Tongue (tissue), 2 donors: ENCODE results near the gene CT45A5. TPM values are rescaled to one million over a fixed set of nuclear protein-coding genes. Genes with fewer than 3 reads are reported as not detected.
"Not testable (repeated sequence)": the region's sequence is repeated elsewhere in the genome, so short reads cannot be mapped to it uniquely, and the experiment has no call there.

Experiments used
- DNase-seq: peaks from one replicate; pipeline ENCODE4 v3.0.0-alpha.2; 2015
- total RNA-seq: library from RNA; depleted of rRNA; stranded (reverse); fragments of >200 nt; gene quantifications from one replicate; pipeline ENCODE4 v1.2.3, GENCODE V29; 2014

Gene CT45A5
- total RNA-seq: not detected

DNA sequence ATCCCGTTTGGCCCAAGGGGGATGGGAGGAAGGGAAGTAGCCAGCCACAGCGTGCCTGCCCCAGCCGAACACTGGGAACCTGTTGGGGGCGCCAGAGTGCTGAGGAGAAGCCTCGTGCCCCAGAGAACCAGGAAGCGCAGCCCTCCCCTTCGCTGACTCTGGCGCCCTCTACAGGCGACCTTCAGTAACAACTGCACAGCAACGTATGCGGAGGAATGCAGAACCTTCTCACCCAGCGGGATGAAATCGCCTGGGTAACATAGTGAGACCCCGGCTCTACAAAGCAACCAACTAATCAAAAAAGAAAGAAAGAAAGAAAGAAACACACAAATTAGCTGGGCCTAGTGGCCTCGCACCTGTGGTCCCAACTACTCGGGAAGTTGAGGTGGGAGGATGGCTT is at the start of gene CT45A5:
Gene CT45A5, minus strand, starts transcription at position 101 of the 400 bp plus-strand sequence. CDS start 3,774 bp downstream, outside the sequence.
- not testable (repeated sequence) for DNase-seq

- not testable (repeated sequence) for DNase-seq
These were observed 34.6 kb upstream of the CT45A5 start, which contains the start of gene CT45A2 for GRCh38 chrX:135819912-135820311. CT45A2 (minus strand) TSS chrX:135820012; CDS start chrX:135816265, 3,747 bp downstream.

GRCh38 chrX:135802687-135803086 is 17.4 kb upstream of the CT45A5 start, which contains the start of gene CT45A6:
CT45A6 (minus strand) TSS chrX:135802787; CDS start chrX:135798993, 3,794 bp downstream.
- not testable (repeated sequence) for DNase-seq

DNA sequence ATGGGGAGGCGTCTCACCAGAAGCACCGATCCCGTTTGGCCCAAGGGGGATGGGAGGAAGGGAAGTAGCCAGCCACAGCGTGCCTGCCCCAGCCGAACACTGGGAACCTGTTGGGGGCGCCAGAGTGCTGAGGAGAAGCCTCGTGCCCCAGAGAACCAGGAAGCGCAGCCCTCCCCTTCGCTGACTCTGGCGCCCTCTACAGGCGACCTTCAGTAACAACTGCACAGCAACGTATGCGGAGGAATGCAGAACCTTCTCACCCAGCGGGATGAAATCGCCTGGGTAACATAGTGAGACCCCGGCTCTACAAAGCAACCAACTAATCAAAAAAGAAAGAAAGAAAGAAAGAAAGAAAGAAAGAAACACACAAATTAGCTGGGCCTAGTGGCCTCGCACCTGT is 17.2 kb downstream of the CT45A5 start, which contains the start of gene CT45A3:
Gene CT45A3, minus strand, starts transcription at position 101 of the 400 bp plus-strand sequence. CDS start 3,747 bp downstream, outside the sequence.
- not testable (repeated sequence) for DNase-seq

- not testable (repeated sequence) for DNase-seq
These were observed 40.6 kb downstream of the CT45A5 start for GRCh38 chrX:135744739-135745138.

GRCh38 chrX:135741192-135741715 is 44.0 kb downstream of the CT45A5 start:
- no peak for DNase-seq

DNA sequence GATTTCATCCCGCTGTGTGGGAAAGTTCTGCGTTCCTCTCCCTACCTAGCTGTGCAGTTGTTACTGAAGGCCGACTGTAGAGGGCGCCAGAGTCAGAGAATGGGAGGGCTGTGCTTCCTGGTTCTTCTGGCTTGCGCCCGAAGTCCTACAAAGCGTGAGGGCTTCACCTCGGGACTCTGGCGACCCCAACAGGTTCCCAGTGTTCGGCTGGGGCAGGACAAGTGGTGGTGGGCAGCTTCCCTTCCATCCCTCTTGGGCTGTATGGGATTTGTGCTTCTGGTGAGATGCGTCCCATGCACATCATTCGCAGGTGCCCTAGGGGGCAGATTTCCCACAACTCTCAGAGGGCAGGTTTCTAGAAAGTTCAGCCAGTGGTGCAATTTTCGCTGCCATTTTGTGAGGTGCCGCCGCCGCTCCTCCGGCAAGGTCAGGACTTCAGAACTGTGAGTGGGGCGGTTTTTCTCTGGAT is 44.6 kb downstream of the CT45A5 start:
- DNase-seq: peak; percentile 20

DNA sequence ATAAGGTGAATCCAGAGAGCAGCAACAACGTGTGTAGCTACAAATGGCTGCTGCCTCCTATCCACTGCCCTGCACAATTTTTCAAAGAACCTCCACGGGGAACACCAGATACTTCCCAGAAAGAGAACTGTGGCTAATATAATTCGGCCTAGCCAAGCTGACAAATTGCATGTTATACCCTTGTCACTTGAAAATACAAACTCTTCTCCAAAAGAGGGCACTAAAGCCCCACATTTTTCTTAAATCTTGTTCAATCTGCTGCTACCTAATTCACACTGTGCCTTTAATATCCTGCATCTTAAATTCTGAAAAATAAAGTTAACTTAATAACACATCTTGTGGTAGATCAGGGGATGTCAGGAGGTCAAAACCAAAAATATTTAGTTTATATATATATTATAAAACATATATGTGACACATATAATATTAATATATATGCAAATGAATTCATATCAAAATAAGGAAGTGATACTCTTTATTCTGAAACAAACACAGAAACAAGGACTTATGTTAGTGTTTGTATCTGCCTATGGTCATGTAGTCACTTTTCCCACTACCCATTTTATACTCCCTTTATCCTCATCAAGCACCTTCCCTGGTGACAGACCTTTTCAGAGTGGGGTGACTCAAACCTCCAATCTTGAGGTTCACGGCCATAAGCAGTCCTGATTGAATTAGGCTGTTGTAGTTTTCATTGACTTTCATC is 47.8 kb downstream of the CT45A5 start:
- DNase-seq: peak; percentile 15

- peak; percentile 1 for DNase-seq
These were observed 50.6 kb downstream of the CT45A5 start for GRCh38 chrX:135734666-135735065.

Other genes starting within 250 kb of the CT45A5 start
- not detected for gene CT45A1, start 71.9 kb downstream of the CT45A5 start, total RNA-seq
- gene CT45A3, start 17.3 kb downstream of the CT45A5 start, total RNA-seq: not detected
- not detected for gene CT45A6, start 17.3 kb upstream of the CT45A5 start, total RNA-seq
- gene CT45A2, start 34.5 kb upstream of the CT45A5 start, total RNA-seq: not detected
- gene CT45A7, start 51.8 kb upstream of the CT45A5 start, total RNA-seq: not detected
- not detected for gene CT45A8, start 69.0 kb upstream of the CT45A5 start, total RNA-seq
- not detected for gene CT45A9, start 86.3 kb upstream of the CT45A5 start, total RNA-seq
- gene CT45A10, start 107.9 kb upstream of the CT45A5 start, total RNA-seq: not detected
- not detected for gene SAGE1, start 108.2 kb upstream of the CT45A5 start, total RNA-seq
- 22.6 TPM for gene MMGT1, start 188.5 kb upstream of the CT45A5 start, total RNA-seq
- gene SLC9A6, start 199.9 kb upstream of the CT45A5 start, total RNA-seq: 17.2 TPM